Neural progenitor cell (in vitro differentiated cells): ENCODE measurements around the gene LAMA2.

Experiments used
- EZH2 ChIP-seq: fragments of 200-600 bp; sonication (generic); IDR thresholded peaks from 2 replicates; pipeline ENCODE4 v1.6.1; 2017; ENCODE audit warnings: antibody characterized with exemption, mild to moderate bottlenecking, moderate library complexity
- TF ChIP-seq, protein P1 (sequence below): fragments of 200-600 bp; sonication (generic); IDR thresholded peaks from 2 replicates; pipeline ENCODE4 v1.5.1; 2017; ENCODE audit warnings: antibody characterized with exemption, mild to moderate bottlenecking

DNA sequence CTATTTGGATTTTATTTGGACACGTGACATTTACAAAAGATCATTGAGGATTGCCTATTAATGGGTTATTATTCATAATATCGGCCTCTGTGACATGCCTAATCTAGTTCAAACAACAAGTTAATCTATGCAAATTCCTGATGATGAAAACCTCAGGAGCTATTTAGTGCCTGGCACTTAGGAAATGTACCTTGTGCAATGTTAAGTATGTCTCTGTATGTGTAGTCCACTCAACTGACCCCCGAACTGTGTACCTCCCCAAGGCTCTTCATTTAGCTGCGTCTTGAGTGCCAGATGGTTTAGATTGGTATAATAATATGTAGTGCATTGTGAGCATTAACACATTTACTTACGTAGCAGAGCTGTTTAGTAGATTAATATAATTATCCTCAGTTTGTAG, 6.9 kb downstream of the LAMA2 start:
- TF ChIP-seq, protein P1, sequence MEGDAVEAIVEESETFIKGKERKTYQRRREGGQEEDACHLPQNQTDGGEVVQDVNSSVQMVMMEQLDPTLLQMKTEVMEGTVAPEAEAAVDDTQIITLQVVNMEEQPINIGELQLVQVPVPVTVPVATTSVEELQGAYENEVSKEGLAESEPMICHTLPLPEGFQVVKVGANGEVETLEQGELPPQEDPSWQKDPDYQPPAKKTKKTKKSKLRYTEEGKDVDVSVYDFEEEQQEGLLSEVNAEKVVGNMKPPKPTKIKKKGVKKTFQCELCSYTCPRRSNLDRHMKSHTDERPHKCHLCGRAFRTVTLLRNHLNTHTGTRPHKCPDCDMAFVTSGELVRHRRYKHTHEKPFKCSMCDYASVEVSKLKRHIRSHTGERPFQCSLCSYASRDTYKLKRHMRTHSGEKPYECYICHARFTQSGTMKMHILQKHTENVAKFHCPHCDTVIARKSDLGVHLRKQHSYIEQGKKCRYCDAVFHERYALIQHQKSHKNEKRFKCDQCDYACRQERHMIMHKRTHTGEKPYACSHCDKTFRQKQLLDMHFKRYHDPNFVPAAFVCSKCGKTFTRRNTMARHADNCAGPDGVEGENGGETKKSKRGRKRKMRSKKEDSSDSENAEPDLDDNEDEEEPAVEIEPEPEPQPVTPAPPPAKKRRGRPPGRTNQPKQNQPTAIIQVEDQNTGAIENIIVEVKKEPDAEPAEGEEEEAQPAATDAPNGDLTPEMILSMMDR = no peak
- no peak for TF ChIP-seq EZH2
